ENCODE results near the gene OSBPL5.

Gene OSBPL5

DNA sequence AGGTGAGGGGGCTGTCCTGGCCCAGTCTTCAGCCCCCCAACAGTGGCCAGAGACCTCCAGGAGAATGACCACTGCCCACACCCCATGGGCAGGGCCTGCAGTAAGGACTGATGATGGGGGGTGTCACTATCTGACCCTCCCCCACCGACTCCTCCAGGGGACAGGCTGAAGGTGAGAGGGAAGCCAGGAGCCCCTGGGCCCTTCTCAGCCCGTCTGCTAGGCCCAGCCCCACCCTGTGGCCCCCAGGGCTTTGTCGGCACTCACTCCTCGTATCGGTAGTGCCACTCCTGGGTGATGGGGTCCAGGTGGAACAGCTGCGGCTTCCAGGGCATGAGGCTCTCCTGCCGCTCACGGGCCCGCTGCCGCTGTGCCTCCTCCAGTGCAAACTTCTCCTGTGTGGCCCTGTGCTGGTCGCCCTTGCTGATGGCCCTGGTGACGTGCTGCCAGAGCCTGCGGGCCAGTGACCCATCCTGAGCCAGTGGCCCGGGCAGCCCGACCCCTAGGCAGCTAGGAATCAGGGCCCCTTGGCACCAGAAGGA lies 72.4 kb downstream of the OSBPL5 start:
- DNase-seq (ENCODE audit: low spot score) = peak; percentile 17
- TF ChIP-seq, protein P1, sequence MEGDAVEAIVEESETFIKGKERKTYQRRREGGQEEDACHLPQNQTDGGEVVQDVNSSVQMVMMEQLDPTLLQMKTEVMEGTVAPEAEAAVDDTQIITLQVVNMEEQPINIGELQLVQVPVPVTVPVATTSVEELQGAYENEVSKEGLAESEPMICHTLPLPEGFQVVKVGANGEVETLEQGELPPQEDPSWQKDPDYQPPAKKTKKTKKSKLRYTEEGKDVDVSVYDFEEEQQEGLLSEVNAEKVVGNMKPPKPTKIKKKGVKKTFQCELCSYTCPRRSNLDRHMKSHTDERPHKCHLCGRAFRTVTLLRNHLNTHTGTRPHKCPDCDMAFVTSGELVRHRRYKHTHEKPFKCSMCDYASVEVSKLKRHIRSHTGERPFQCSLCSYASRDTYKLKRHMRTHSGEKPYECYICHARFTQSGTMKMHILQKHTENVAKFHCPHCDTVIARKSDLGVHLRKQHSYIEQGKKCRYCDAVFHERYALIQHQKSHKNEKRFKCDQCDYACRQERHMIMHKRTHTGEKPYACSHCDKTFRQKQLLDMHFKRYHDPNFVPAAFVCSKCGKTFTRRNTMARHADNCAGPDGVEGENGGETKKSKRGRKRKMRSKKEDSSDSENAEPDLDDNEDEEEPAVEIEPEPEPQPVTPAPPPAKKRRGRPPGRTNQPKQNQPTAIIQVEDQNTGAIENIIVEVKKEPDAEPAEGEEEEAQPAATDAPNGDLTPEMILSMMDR (IDR thresholded peaks at IDR 0.05; ENCODE audit: extremely low read depth, missing control alignments) = no peak

DNA sequence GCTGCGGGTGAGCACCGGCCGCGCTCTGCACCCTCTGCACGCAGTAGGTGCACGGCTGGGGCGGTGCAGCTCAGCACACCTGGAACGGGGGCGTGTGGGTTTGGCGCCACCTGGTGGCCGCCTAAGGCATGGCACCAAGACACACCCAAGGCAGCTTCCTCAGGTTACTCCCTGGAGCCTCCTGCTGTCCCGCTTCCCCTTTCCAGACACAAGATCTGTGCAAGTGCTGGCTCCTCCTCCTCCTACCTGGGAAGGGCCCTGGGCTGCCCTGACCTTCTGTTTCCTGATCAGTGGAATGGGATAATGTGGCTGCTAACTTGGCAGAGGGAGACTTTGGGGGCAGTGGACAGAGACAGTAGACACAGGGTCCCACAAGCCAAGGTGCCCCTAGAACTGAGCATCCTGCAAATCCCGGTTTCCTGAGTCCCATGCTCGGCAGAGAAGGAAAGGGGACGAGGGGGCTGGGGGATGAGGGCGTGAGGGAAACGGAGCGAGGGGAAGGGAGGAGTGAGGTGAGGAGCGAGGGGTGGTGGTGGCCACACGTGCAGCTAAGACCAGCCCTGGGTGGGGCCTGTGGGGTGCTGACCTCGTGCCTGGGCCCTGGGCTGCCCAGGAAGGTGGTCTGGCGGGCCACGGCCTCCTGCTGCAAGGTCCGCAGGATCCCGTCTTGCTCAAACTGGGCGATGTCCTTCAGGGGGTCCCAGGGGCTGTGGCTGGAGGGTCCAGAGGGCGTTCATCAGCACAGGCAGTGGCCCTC lies 73.1 kb downstream of the OSBPL5 start:
- TF ChIP-seq, protein P1 (IDR thresholded peaks at IDR 0.05; ENCODE audit: extremely low read depth, missing control alignments) = peak; percentile 95
- peak; percentile 94 for DNase-seq (ENCODE audit: low spot score)

DNA sequence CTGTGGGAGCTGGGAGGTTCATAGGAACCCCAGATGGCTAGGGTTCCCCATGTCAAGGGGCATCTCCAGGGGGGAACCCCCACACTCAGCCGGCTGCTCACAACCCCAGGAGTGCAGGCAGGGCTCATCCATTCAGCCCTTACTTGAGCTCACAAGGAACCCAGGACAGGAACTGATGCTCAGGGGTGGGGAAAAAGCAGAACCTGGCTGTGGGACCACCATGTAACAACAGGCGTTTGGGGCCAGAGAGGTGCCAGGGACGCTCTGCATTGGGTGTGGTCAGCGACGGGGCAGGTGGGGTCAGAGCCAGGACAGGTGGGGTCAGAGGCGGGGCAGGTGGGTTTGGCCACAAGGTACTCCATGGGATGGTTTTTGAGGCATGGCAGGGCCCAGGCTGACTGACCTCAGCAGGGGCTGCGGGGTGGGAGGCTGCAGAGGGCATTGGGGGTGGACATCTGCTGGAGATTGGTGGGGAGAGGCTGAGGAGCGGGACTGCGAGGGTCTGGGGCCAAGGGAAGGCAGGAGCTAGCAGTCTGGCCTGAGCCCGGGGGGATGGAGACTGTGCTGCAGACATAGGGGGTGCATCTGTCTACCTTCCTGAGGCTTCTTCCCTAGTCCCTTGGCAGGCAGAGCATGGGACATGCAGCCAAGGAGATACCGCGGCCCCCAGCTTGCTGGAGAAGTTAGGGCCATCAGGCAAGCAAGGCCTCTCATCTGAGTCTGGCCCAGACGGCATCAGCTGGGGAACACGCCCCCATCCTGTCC lies 73.8 kb downstream of the OSBPL5 start:
- DNase-seq (ENCODE audit: low spot score) = no peak
- TF ChIP-seq, protein P1 (IDR thresholded peaks at IDR 0.05; ENCODE audit: extremely low read depth, missing control alignments) = no peak

GRCh38 chr11:3090096-3090901 lies 74.8 kb downstream of the OSBPL5 start:
- DNase-seq (ENCODE audit: low spot score) = peak; percentile 12
- TF ChIP-seq, protein P1 (IDR thresholded peaks at IDR 0.05; ENCODE audit: extremely low read depth, missing control alignments) = no peak

DNA sequence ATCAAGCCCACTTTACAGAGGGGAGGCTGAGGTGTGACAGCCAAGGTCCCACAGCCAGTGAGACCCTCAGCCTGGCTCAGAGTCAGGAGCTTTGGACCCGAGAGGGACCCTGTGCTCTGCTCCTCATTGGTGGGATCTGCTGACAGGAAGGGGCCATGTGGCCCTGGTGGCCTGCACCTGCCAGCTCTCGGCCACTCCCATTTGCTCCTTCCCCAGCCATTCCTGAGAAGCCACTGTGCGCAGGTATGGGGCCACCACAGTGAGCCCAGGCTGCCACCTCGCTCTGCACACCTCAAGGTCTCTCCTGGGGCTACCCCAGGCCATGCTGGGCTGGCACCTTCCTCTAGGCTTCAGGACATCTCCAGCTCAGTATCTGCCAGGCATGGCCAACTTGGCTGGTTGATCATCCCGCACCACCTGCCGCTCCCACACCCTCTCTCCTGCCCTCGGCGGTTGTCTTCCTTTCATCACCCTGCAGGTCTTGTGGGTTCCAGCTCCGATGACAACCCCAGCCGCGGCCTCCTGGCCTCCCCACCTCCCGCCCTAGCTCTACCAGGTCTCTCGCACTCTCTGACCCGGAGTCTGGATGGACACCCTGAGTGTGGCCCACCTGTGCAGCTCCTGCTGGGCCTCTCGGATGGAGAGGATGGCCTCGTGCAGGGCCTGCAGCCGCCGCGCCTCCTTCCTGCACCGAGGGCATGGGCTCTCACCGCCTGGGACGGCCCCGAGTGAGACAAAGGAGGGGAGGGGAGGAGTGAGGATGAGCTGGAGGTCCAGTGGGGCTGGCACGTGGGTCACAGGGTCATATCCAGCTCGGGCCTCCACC lies 75.7 kb downstream of the OSBPL5 start:
- peak; percentile 21 for DNase-seq (ENCODE audit: low spot score)
- TF ChIP-seq, protein P1 (IDR thresholded peaks at IDR 0.05; ENCODE audit: extremely low read depth, missing control alignments) = no peak

DNA sequence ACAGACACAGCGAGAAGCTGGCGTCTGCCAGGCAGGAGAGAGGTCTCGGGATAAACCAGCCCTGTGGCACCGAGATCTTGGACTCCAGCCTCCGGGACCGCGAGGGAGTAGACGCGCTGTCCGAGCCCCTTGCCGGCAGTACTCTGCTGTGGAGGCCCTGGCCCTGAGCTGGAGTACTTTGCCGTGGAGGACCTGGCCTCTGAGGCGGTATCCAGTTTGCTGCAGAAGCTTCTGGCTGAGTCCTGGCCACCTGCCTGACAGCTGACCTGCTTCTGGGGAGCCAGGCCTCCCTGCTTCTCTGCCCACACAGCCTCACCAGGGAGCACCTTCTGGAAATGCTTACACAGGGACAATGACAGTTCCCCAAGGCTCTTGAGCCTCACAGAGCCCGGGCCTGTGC lies 76.3 kb downstream of the OSBPL5 start:
- DNase-seq (ENCODE audit: low spot score) = no peak
- TF ChIP-seq, protein P1 (IDR thresholded peaks at IDR 0.05; ENCODE audit: extremely low read depth, missing control alignments) = no peak

Measured in GM20000 (cell line).